HFFc6 (cell line): ENCODE data around the gene OFD1. TPM values are rescaled to one million over a fixed set of nuclear protein-coding genes. Genes with fewer than 3 reads are reported as not detected.

Experiments
- DNase-seq: peaks from one replicate; pipeline ENCODE4 v3.0.0-alpha.2; 2018
- H3K27ac Mint-ChIP-seq: 2 replicates; pipeline ENCODE4 v1.8.0; 2020; ENCODE audit warnings: mild to moderate bottlenecking, mixed read lengths
- H3K27me3 Mint-ChIP-seq: 2 replicates; pipeline ENCODE4 v1.8.0; 2021; ENCODE audit warnings: mild to moderate bottlenecking, moderate library complexity, mixed read lengths; ENCODE audit not compliant: insufficient read depth
- H3K36me3 Mint-ChIP-seq: 2 replicates; pipeline ENCODE4 v1.8.0; 2021; ENCODE audit warnings: low read depth, mixed read lengths
- H3K4me1 Mint-ChIP-seq: 2 replicates; pipeline ENCODE4 v1.8.0; 2020; ENCODE audit warnings: low read depth, mixed read lengths
- H3K4me3 Mint-ChIP-seq: 2 replicates; pipeline ENCODE4 v1.8.0; 2020; ENCODE audit warnings: mild to moderate bottlenecking, moderate library complexity, mixed read lengths
- H3K9me3 Mint-ChIP-seq: 2 replicates; pipeline ENCODE4 v1.8.0; 2020; ENCODE audit warnings: mild to moderate bottlenecking, mixed read lengths
- total RNA-seq, 6 experiments: library from RNA; stranded (reverse); fragmentation: NEBNext Ultra II Directional; extraction: Animal tissue kit (Norgen Biotek cat#: 25700); gene quantifications; 2 replicates in 1 of 6; 3 replicates in 5 of 6; pipeline ENCODE4 v1.2.3, GENCODE V29; 2021
- TF ChIP-seq, protein P1 (sequence below): fragments of 200-600 bp; sonication (generic); IDR thresholded peaks from 2 replicates; pipeline ENCODE4 v1.5.0; 2021; ENCODE audit warnings: antibody characterized with exemption, mild to moderate bottlenecking

Gene OFD1
- total RNA-seq, 6 experiments from 2014 or later, result 9.1 to 11.0 (median 10.1) TPM

DNA sequence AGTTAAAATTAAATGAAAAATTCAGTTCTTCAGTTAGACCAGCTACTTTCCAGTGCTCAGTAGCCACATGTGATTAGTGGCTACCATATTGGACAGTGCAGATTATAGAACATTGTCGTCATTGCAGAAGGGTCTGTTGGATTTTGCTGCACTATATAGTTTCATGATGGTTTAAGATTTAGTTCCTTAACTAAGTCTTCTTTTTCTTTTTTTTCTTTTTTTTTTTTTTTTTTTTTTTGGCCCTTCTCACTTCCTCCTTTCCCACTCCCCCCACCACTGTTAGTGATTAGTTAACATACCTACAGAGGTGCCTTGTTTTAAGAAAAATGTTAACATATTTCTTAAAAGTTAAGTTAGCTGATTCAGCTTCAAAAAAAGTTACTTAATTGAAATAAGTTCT is 36.6 kb upstream of the OFD1 start:
- no peak overlapping the region for H3K27ac Mint-ChIP-seq
- H3K4me1 Mint-ChIP-seq, result peaks cover 39% of the 10 kb centered on the region
- H3K36me3 Mint-ChIP-seq, result no peaks in the 10 kb centered on the region
- H3K4me3 Mint-ChIP-seq, result no peak overlapping the region
- TF ChIP-seq, protein P1, sequence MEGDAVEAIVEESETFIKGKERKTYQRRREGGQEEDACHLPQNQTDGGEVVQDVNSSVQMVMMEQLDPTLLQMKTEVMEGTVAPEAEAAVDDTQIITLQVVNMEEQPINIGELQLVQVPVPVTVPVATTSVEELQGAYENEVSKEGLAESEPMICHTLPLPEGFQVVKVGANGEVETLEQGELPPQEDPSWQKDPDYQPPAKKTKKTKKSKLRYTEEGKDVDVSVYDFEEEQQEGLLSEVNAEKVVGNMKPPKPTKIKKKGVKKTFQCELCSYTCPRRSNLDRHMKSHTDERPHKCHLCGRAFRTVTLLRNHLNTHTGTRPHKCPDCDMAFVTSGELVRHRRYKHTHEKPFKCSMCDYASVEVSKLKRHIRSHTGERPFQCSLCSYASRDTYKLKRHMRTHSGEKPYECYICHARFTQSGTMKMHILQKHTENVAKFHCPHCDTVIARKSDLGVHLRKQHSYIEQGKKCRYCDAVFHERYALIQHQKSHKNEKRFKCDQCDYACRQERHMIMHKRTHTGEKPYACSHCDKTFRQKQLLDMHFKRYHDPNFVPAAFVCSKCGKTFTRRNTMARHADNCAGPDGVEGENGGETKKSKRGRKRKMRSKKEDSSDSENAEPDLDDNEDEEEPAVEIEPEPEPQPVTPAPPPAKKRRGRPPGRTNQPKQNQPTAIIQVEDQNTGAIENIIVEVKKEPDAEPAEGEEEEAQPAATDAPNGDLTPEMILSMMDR, result no peak
- H3K9me3 Mint-ChIP-seq, result no peaks in the 10 kb centered on the region
- H3K27me3 Mint-ChIP-seq, result no peaks in the 10 kb centered on the region
- DNase-seq, result no peak

DNA sequence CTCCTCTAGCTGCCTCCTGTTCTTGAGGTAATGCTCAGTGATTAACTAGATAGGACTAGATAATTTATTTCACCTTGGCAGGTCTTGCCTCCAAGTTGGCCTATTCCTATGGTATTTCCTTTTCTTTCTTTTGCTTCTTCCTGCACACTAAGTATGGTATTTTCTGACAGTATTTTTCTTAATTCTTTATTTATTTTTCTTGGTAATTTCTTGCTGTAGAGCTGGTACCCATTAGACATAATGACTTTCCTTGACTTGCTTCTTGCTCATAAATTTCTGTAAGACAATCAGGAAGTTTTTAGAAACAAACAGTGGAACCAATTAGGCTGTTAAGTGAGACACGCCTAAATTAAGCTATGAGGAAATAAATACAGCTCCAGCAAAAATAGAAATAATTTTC is 36.1 kb upstream of the OFD1 start:
- no peaks in the 10 kb centered on the region for H3K9me3 Mint-ChIP-seq
- H3K27me3 Mint-ChIP-seq, result no peaks in the 10 kb centered on the region
- H3K27ac Mint-ChIP-seq, result no peak overlapping the region
- DNase-seq, result no peak
- peaks cover 35% of the 10 kb centered on the region for H3K4me1 Mint-ChIP-seq
- no peak overlapping the region for H3K4me3 Mint-ChIP-seq
- no peaks in the 10 kb centered on the region for H3K36me3 Mint-ChIP-seq
- TF ChIP-seq, protein P1, result no peak

DNA sequence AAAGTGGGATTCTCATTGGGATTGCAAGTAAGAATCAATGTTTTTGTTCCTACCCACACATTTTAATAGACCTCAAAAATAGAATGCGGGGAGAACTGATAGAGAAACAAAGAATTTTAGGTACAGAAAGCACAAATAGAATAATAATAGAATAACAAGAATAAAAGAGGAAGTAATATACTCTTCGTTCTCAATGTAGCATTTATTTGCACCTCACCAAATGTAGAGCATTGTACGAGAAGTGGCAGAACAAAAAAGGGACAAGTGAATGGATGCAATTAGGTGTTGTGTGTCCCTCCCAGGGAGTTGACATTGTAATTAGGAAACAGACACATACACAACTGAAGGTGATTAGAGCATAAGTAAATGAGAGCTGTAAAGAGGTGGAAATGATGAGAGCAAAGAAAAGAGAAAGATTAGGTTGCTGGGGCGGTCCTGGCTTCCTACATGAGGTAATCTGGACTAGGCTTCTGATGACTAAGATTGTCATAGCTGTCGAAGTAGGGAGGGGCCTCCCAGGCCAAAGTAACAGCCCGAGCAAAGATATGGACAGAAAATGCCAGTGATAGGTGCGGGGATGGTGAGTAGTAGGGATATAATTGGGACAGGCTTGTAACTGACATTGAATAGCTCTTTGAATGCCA is 35.2 kb upstream of the OFD1 start:
- Mint-ChIP-seq H3K27ac (no peak overlapping the region), H3K36me3 (no peaks in the 10 kb centered on the region), H3K27me3 (no peaks in the 10 kb centered on the region), H3K9me3 (no peaks in the 10 kb centered on the region), H3K4me3 (no peak overlapping the region), H3K4me1 (peaks cover 35% of the 10 kb centered on the region)
- no peak for DNase-seq
- TF ChIP-seq, protein P1, result no peak

GRCh38 chrX:13700380-13700779 is 34.2 kb upstream of the OFD1 start:
- Mint-ChIP-seq H3K9me3 (no peaks in the 10 kb centered on the region), H3K4me3 (no peak overlapping the region), H3K27me3 (no peaks in the 10 kb centered on the region), H3K36me3 (no peaks in the 10 kb centered on the region), H3K4me1 (peaks cover 25% of the 10 kb centered on the region), H3K27ac (no peak overlapping the region)
- no peak for DNase-seq
- TF ChIP-seq, protein P1, result no peak

- Mint-ChIP-seq H3K27ac (no peak overlapping the region), H3K9me3 (no peaks in the 10 kb centered on the region), H3K4me3 (no peak overlapping the region), H3K27me3 (no peaks in the 10 kb centered on the region), H3K4me1 (peaks cover 21% of the 10 kb centered on the region), H3K36me3 (no peaks in the 10 kb centered on the region; the same call in 1 of the 2 replicates)
- TF ChIP-seq, protein P1, result no peak
- DNase-seq, result no peak
Measured at GRCh38 chrX:13702111-13702789, 32.3 kb upstream of the OFD1 start.
